Fibroblast of gingiva (primary cell): Measurements from ENCODE around the gene ALKAL2.

Experiments used
- DNase-seq: peaks from one replicate; pipeline ENCODE4 v3.0.0-alpha.2; 2011; ENCODE audit warnings: low read depth

The ALKAL2 gene

GRCh38 chr2:244547-244946, 43.3 kb downstream of the ALKAL2 start:
- DNase-seq = no peak

GRCh38 chr2:238869-239268, 49.0 kb downstream of the ALKAL2 start:
- DNase-seq = no peak

GRCh38 chr2:238431-238830, 49.5 kb downstream of the ALKAL2 start:
- DNase-seq = no peak

GRCh38 chr2:237878-238277, 50.0 kb downstream of the ALKAL2 start:
- DNase-seq = no peak

GRCh38 chr2:236993-237539, 50.8 kb downstream of the ALKAL2 start:
- DNase-seq = no peak

GRCh38 chr2:234421-234820, 53.5 kb downstream of the ALKAL2 start:
- no peak for DNase-seq

- DNase-seq = no peak
These were observed 54.9 kb downstream of the ALKAL2 start for GRCh38 chr2:233030-233429.

- DNase-seq = no peak
These were observed 56.2 kb downstream of the ALKAL2 start for GRCh38 chr2:231521-232185.
